Neuronal stem cell (in vitro differentiated cells): Measurements from ENCODE around the gene IZUMO2.

Experiments
- DNase-seq: peaks from one replicate; pipeline ENCODE4 v3.0.0-alpha.2; 2013; ENCODE audit warnings: low spot score
- H2AFZ ChIP-seq: one replicate; pipeline ENCODE4 v1.6.1; 2013; ENCODE audit warnings: mild to moderate bottlenecking, low read length, inconsistent platforms
- H2AK5ac ChIP-seq: 2 replicates; pipeline ENCODE4 v1.6.1; 2013; ENCODE audit warnings: low read depth, mild to moderate bottlenecking, inconsistent platforms, low read length, moderate library complexity, mixed read lengths
- H2BK120ac ChIP-seq: 2 replicates; pipeline ENCODE4 v1.6.1; 2013; ENCODE audit warnings: low read depth, mild to moderate bottlenecking, inconsistent platforms, low read length, moderate library complexity, mixed read lengths
- H2BK12ac ChIP-seq: one replicate; pipeline ENCODE4 v1.6.1; 2013; ENCODE audit warnings: low read length, inconsistent platforms
- H2BK15ac ChIP-seq: 2 replicates; pipeline ENCODE4 v1.6.1; 2013; ENCODE audit warnings: mild to moderate bottlenecking, low read length, inconsistent platforms, mixed read lengths
- H2BK5ac ChIP-seq: one replicate; pipeline ENCODE4 v1.6.1; 2013; ENCODE audit warnings: inconsistent platforms, mild to moderate bottlenecking, low read length, moderate library complexity
- H3K14ac ChIP-seq: one replicate; pipeline ENCODE4 v1.6.1; 2013; ENCODE audit warnings: low read length, inconsistent platforms
- H3K18ac ChIP-seq: 2 replicates; pipeline ENCODE4 v1.6.1; 2013; ENCODE audit warnings: low read length, inconsistent platforms
- H3K23ac ChIP-seq: 2 replicates; pipeline ENCODE4 v1.6.1; 2013; ENCODE audit warnings: low read depth, mild to moderate bottlenecking, mixed read lengths, low read length, inconsistent platforms; ENCODE audit not compliant: poor library complexity
- H3K27ac ChIP-seq: replicated peaks from 3 replicates; pipeline ENCODE4 v1.5.1; 2013; ENCODE audit warnings: low read length, inconsistent platforms
- H3K27me3 ChIP-seq, 3 experiments: 2 replicates each; pipeline ENCODE4 v1.6.1; 2013; ENCODE audit warnings: low read length in 3 of 3, mild to moderate bottlenecking in 2 of 3, inconsistent platforms in 1 of 3, low read depth in 1 of 3, mixed read lengths in 1 of 3, moderate library complexity in 1 of 3; ENCODE audit not compliant: control insufficient read depth in 3 of 3, insufficient read depth in 3 of 3
- H3K36me3 ChIP-seq, 2 donors: replicated peaks in 1 of 2; 2 replicates each; pipeline ENCODE4 v1.6.1; 2013; ENCODE audit warnings: low read length in 2 of 2; ENCODE audit not compliant: control insufficient read depth in 2 of 2, insufficient read depth in 2 of 2
- H3K4ac ChIP-seq: 2 replicates; pipeline ENCODE4 v1.6.1; 2013; ENCODE audit warnings: inconsistent platforms, mild to moderate bottlenecking, low read length, moderate library complexity
- H3K4me1 ChIP-seq, 2 donors: 1 replicate in 1 of 2; 2 replicates in 1 of 2; pipeline ENCODE4 v1.6.1; 2013; ENCODE audit warnings: low read length in 2 of 2, low read depth in 1 of 2; ENCODE audit not compliant: control insufficient read depth in 2 of 2, insufficient read depth in 1 of 2
- H3K4me2 ChIP-seq: one replicate; pipeline ENCODE4 v1.6.1; 2013; ENCODE audit warnings: mild to moderate bottlenecking, low read length, inconsistent platforms; ENCODE audit not compliant: insufficient read depth, poor library complexity, severe bottlenecking
- H3K4me3 ChIP-seq, 2 donors: 2 replicates each; pipeline ENCODE4 v1.5.1; 2013; ENCODE audit warnings: low read length in 2 of 2, mild to moderate bottlenecking in 2 of 2, inconsistent platforms in 1 of 2, moderate library complexity in 1 of 2
- H3K79me1 ChIP-seq: one replicate; pipeline ENCODE4 v1.6.1; 2013; ENCODE audit warnings: low read depth, mild to moderate bottlenecking, inconsistent platforms, low read length, moderate library complexity
- H3K9ac ChIP-seq: one replicate; pipeline ENCODE4 v1.6.1; 2013; ENCODE audit warnings: mild to moderate bottlenecking, low read depth, low read length, inconsistent platforms; ENCODE audit not compliant: poor library complexity
- H3K9me3 ChIP-seq, 2 donors: replicated peaks in 1 of 2; 2 replicates each; pipeline versions ENCODE3 to v1.6.1; 2013; ENCODE audit warnings: low read length in 2 of 2, mild to moderate bottlenecking in 2 of 2, inconsistent platforms in 1 of 2, low read depth in 1 of 2, mixed read lengths in 1 of 2, moderate library complexity in 1 of 2; ENCODE audit not compliant: control insufficient read depth in 2 of 2, insufficient read depth in 1 of 2
- H4K8ac ChIP-seq: one replicate; pipeline ENCODE4 v1.6.1; 2013; ENCODE audit warnings: low read depth, mild to moderate bottlenecking, inconsistent platforms, low read length, moderate library complexity
- H4K91ac ChIP-seq: one replicate; pipeline ENCODE4 v1.6.1; 2013; ENCODE audit warnings: low read length, low read depth, mild to moderate bottlenecking, inconsistent platforms; ENCODE audit not compliant: poor library complexity
- WGBS, 2 donors: extraction: QIAGEN DNeasy Blood & Tissue Kit; methylation state at CpG; one replicate each; pipeline ENCODE4 v1.1.7; 2013; ENCODE audit warnings: missing lambda C conversion rate in 2 of 2, mixed read lengths in 1 of 2; ENCODE audit not compliant: insufficient read length in 2 of 2, insufficient replicate concordance in 1 of 2; ENCODE audit errors: extremely low coverage in 2 of 2; 5-methylcytosine and 5-hydroxymethylcytosine counted together

The IZUMO2 gene

GRCh38 chr19:50198431-50199258 is 35.6 kb upstream of the IZUMO2 start:
- no peak overlapping the region for H3K4ac ChIP-seq
- no peak overlapping the region for H3K18ac ChIP-seq
- H3K23ac ChIP-seq = no peak overlapping the region
- H2AK5ac ChIP-seq = peak overlapping the region; percentile 8
- H2BK5ac ChIP-seq = no peak overlapping the region
- no peak overlapping the region for H2AFZ ChIP-seq
- peaks cover 0 to 9% (median 0%) of the 10 kb centered on the region in 3 experiments for H3K27me3 ChIP-seq
- H3K14ac ChIP-seq = no peak overlapping the region
- no CpG with 5 or more reads among the region's 7 CpGs for WGBS, 2 donors
- H3K4me3 ChIP-seq = no peak overlapping the region
- H4K8ac ChIP-seq = no peak overlapping the region
- no peak overlapping the region for H2BK15ac ChIP-seq
- H3K36me3 ChIP-seq = no peaks in the 10 kb centered on the region
- H3K4me2 ChIP-seq = no peak overlapping the region
- H3K4me1 ChIP-seq = peaks cover 0 to 8% of the 10 kb centered on the region in 2 donors
- H2BK12ac ChIP-seq = no peak overlapping the region
- no peak overlapping the region for H3K9ac ChIP-seq
- no peak overlapping the region for H3K27ac ChIP-seq
- H3K79me1 ChIP-seq = no peaks in the 10 kb centered on the region
- no peak overlapping the region for H2BK120ac ChIP-seq
- no peak for DNase-seq
- H4K91ac ChIP-seq = no peak overlapping the region
- H3K9me3 ChIP-seq = peaks cover 0 to 1% of the 10 kb centered on the region in 2 donors

- Histone ChIP-seq H3K36me3 (no peaks in the 10 kb centered on the region), H2AK5ac (no peak overlapping the region), H3K4me2 (no peak overlapping the region), H3K79me1 (no peaks in the 10 kb centered on the region), H3K14ac (no peak overlapping the region), H2BK120ac (no peak overlapping the region), H4K91ac (no peak overlapping the region), H2BK12ac (no peak overlapping the region), H3K9ac (no peak overlapping the region), H3K4me1 (peaks cover 0 to 6% of the 10 kb centered on the region in 2 donors), H3K4me3 (peak overlapping the region in 1 of 2 donors; percentile 30), H3K27me3 (peaks cover 0 to 11% (median 0%) of the 10 kb centered on the region in 3 experiments), H2AFZ (no peak overlapping the region), H3K18ac (no peak overlapping the region), H3K4ac (no peak overlapping the region), H2BK15ac (no peak overlapping the region), H2BK5ac (no peak overlapping the region), H3K9me3 (peaks cover 0 to 3% of the 10 kb centered on the region in 2 donors), H3K27ac (no peak overlapping the region), H4K8ac (no peak overlapping the region), H3K23ac (no peak overlapping the region)
- no peak for DNase-seq
- WGBS, 2 donors = no CpG with 5 or more reads among the region's 3 CpGs
Measured at GRCh38 chr19:50197348-50197747, 34.3 kb upstream of the IZUMO2 start.

- Histone ChIP-seq H3K23ac (no peak overlapping the region), H3K4me1 (peaks cover 0 to 6% of the 10 kb centered on the region in 2 donors), H3K9me3 (peaks cover 0 to 3% of the 10 kb centered on the region in 2 donors), H2BK12ac (no peak overlapping the region), H3K4me3 (no peak overlapping the region), H2AK5ac (no peak overlapping the region), H3K14ac (no peak overlapping the region), H2BK5ac (no peak overlapping the region), H2AFZ (no peak overlapping the region), H3K18ac (no peak overlapping the region), H3K79me1 (no peaks in the 10 kb centered on the region), H3K4me2 (no peak overlapping the region), H4K8ac (no peak overlapping the region), H4K91ac (no peak overlapping the region), H3K36me3 (no peaks in the 10 kb centered on the region), H3K27me3 (peaks cover 0 to 11% (median 0%) of the 10 kb centered on the region in 3 experiments), H3K27ac (no peak overlapping the region), H2BK120ac (no peak overlapping the region), H3K4ac (no peak overlapping the region), H2BK15ac (no peak overlapping the region), H3K9ac (no peak overlapping the region)
- WGBS, 2 donors = 100% methylated on average over 1 of the region's 4 CpGs; no CpG with 5 or more reads in 1 of the 2 donors
- no peak for DNase-seq
Measured at GRCh38 chr19:50196322-50196932, 33.3 kb upstream of the IZUMO2 start.

- Histone ChIP-seq H3K14ac (no peak overlapping the region), H3K9me3 (peaks cover 0 to 3% of the 10 kb centered on the region in 2 donors), H3K79me1 (no peaks in the 10 kb centered on the region), H2BK15ac (no peak overlapping the region), H2BK12ac (no peak overlapping the region), H3K4me2 (no peak overlapping the region), H4K91ac (no peak overlapping the region), H3K36me3 (no peaks in the 10 kb centered on the region), H2BK5ac (no peak overlapping the region), H3K4me1 (peaks cover 0 to 6% of the 10 kb centered on the region in 2 donors), H3K4me3 (no peak overlapping the region), H3K23ac (no peak overlapping the region), H3K4ac (no peak overlapping the region), H3K27me3 (peaks cover 0 to 11% (median 0%) of the 10 kb centered on the region in 3 experiments), H3K9ac (no peak overlapping the region), H2AK5ac (no peak overlapping the region), H4K8ac (no peak overlapping the region), H2BK120ac (no peak overlapping the region), H3K27ac (no peak overlapping the region), H2AFZ (no peak overlapping the region), H3K18ac (no peak overlapping the region)
- DNase-seq = no peak
- no CpG with 5 or more reads among the region's 5 CpGs for WGBS, 2 donors
Measured at GRCh38 chr19:50195224-50195623, 32.1 kb upstream of the IZUMO2 start.
